Loucy (cell line): ENCODE data around the gene ADCY9.

ENCODE experiments used
- H2AFZ ChIP-seq: fragments of 200-600 bp; sonication (generic); 2 replicates; pipeline ENCODE4 v1.6.0; 2016; ENCODE audit warnings: antibody characterized with exemption, mild to moderate bottlenecking, low read length, moderate library complexity
- H3F3A ChIP-seq: fragments of 200-600 bp; 2 replicates; pipeline ENCODE4 v1.6.0; 2016; ENCODE audit warnings: antibody characterized with exemption, low read depth, mild to moderate bottlenecking
- H3K27me3 ChIP-seq: fragments of 200-600 bp; sonication (generic); 2 replicates; pipeline ENCODE4 v1.6.1; 2014; ENCODE audit warnings: low read length, mild to moderate bottlenecking; ENCODE audit not compliant: insufficient read depth, poor library complexity, severe bottlenecking
- H3K36me3 ChIP-seq: fragments of 200-600 bp; sonication (generic); 2 replicates; pipeline ENCODE4 v1.6.1; 2016; ENCODE audit warnings: low read length; ENCODE audit not compliant: insufficient read depth
- H3K4me1 ChIP-seq: fragments of 200-600 bp; sonication (generic); 2 replicates; pipeline ENCODE4 v1.5.1; 2014; ENCODE audit warnings: low read length, mild to moderate bottlenecking; ENCODE audit not compliant: insufficient read depth, poor library complexity, severe bottlenecking
- H3K4me2 ChIP-seq: fragments of 200-600 bp; sonication (generic); 2 replicates; pipeline ENCODE4 v1.6.0; 2014; ENCODE audit warnings: antibody characterized with exemption, low read length, low read depth, mild to moderate bottlenecking; ENCODE audit not compliant: poor library complexity, severe bottlenecking
- H3K4me3 ChIP-seq: fragments of 200-600 bp; sonication (generic); 2 replicates; pipeline ENCODE4 v1.5.1; 2014; ENCODE audit warnings: low read length, mild to moderate bottlenecking, mixed read lengths; ENCODE audit not compliant: poor library complexity, severe bottlenecking
- H3K79me2 ChIP-seq: fragments of 200-600 bp; sonication (generic); 2 replicates; pipeline ENCODE4 v1.6.1; 2014; ENCODE audit warnings: low read length; ENCODE audit not compliant: insufficient read depth
- H3K9ac ChIP-seq: fragments of 200-600 bp; sonication (generic); 2 replicates; pipeline ENCODE4 v1.6.0; 2014; ENCODE audit warnings: mild to moderate bottlenecking, low read depth, low read length, moderate library complexity; ENCODE audit not compliant: poor library complexity, severe bottlenecking
- H3K9me2 ChIP-seq: fragments of 200-600 bp; sonication (generic); replicated peaks from 2 replicates; pipeline ENCODE4 v1.6.1; 2016; ENCODE audit warnings: low read depth, low read length, mixed read lengths
- H3K9me3 ChIP-seq: fragments of 200-600 bp; sonication (generic); 2 replicates; pipeline ENCODE4 v1.6.1; 2014; ENCODE audit warnings: mild to moderate bottlenecking, antibody characterized with exemption, low read length, low read depth; ENCODE audit not compliant: insufficient read depth
- H4K20me1 ChIP-seq: fragments of 200-600 bp; sonication (generic); 2 replicates; pipeline ENCODE4 v1.6.0; 2014; ENCODE audit warnings: antibody characterized with exemption, low read length, mild to moderate bottlenecking; ENCODE audit not compliant: insufficient read depth, poor library complexity, severe bottlenecking
- CTCF ChIP-seq: fragments of 200-600 bp; sonication (generic); conservative IDR thresholded peaks from 2 replicates; pipeline ENCODE4 v1.5.1; 2014; ENCODE audit warnings: mild to moderate bottlenecking, antibody characterized with exemption, low read length
- EZH2phosphoT487 ChIP-seq: fragments of 200-600 bp; IDR thresholded peaks from 2 replicates; pipeline ENCODE4 v1.6.1; 2018; ENCODE audit warnings: antibody characterized with exemption, mild to moderate bottlenecking, moderate library complexity, borderline replicate concordance

ADCY9 gene

GRCh38 chr16:4083347-4083870 lies 32.8 kb downstream of the ADCY9 start:
- TF ChIP-seq EZH2phosphoT487, result no peak
- TF ChIP-seq CTCF, result no peak
- Histone ChIP-seq H3K79me2 (no peaks in the 10 kb centered on the region), H3K4me3 (no peak overlapping the region), H3K9me2 (no peaks in the 10 kb centered on the region), H3K36me3 (no peaks in the 10 kb centered on the region), H4K20me1 (no peaks in the 10 kb centered on the region), H3K9me3 (no peaks in the 10 kb centered on the region), H3K9ac (no peak overlapping the region), H3K27me3 (no peaks in the 10 kb centered on the region), H2AFZ (no peak overlapping the region), H3K4me1 (no peaks in the 10 kb centered on the region), H3K4me2 (no peak overlapping the region), H3F3A (no peaks in the 10 kb centered on the region)

- Histone ChIP-seq H3K36me3 (no peaks in the 10 kb centered on the region), H4K20me1 (no peaks in the 10 kb centered on the region), H3K4me2 (no peak overlapping the region), H3K9me3 (no peaks in the 10 kb centered on the region), H3K4me1 (no peaks in the 10 kb centered on the region), H3K9ac (no peak overlapping the region), H3F3A (no peaks in the 10 kb centered on the region), H3K4me3 (no peak overlapping the region), H3K9me2 (no peaks in the 10 kb centered on the region), H3K27me3 (no peaks in the 10 kb centered on the region), H3K79me2 (no peaks in the 10 kb centered on the region), H2AFZ (no peak overlapping the region)
- no peak for TF ChIP-seq EZH2phosphoT487
- no peak for TF ChIP-seq CTCF
Measured at GRCh38 chr16:4082474-4083044, 33.7 kb downstream of the ADCY9 start.

- Histone ChIP-seq H3K4me3 (no peak overlapping the region), H3F3A (no peaks in the 10 kb centered on the region), H3K9me2 (no peaks in the 10 kb centered on the region), H3K9ac (no peak overlapping the region), H3K4me2 (no peak overlapping the region), H3K79me2 (no peaks in the 10 kb centered on the region), H3K4me1 (no peaks in the 10 kb centered on the region), H3K9me3 (no peaks in the 10 kb centered on the region), H2AFZ (no peak overlapping the region), H3K36me3 (no peaks in the 10 kb centered on the region), H4K20me1 (no peaks in the 10 kb centered on the region), H3K27me3 (no peaks in the 10 kb centered on the region)
- TF ChIP-seq CTCF (no peak), EZH2phosphoT487 (no peak)
Measured at GRCh38 chr16:4081521-4082021, 34.7 kb downstream of the ADCY9 start.
